SK-N-SH (cell line): ENCODE data around the gene IFNGR1. TPM values are rescaled to one million over a fixed set of nuclear protein-coding genes. Genes with fewer than 3 reads are reported as not detected.

Experiments used
- CTCF ChIA-PET: fragments of 300-600, 350-600 bp; formaldehyde crosslinking; extraction: SDS; loops from one replicate; lab custom pipeline; 2021; lab: Yijun Ruan, JAX
- POLR2A ChIA-PET: fragments of 350-600 bp; sonication (Branson Sonifier 250); formaldehyde crosslinking; extraction: SDS; loops from one replicate; lab custom pipeline; 2020; ENCODE audit warnings: antibody characterized with exemption, inconsistent platforms; lab: Yijun Ruan, JAX
- DNase-seq: peaks from one replicate; pipeline ENCODE4 v3.0.0; 2012
- H2AFZ ChIP-seq: fragments of 200-600 bp; sonication (generic); 2 replicates; pipeline ENCODE4 v1.8.1; 2016; ENCODE audit warnings: antibody characterized with exemption, mild to moderate bottlenecking, low read depth
- H3F3A ChIP-seq: fragments of 200-600 bp; sonication (generic); replicated peaks from 2 replicates; pipeline ENCODE3; 2016; ENCODE audit warnings: antibody characterized with exemption, mild to moderate bottlenecking; ENCODE audit not compliant: insufficient read depth
- H3K27ac ChIP-seq, 2 experiments: fragments of 200-500 bp in 1 of 2; fragments of 200-600 bp in 1 of 2; sonication (Bioruptor generic) in 1 of 2; sonication (generic), shearing (Covaris generic) in 1 of 2; 2 replicates each; pipeline versions ENCODE4 v1.5.1 to v1.6.1; 2014 to 2016; ENCODE audit warnings: low read depth in 2 of 2, inconsistent platforms in 1 of 2, low read length in 1 of 2, mild to moderate bottlenecking in 1 of 2, mixed read lengths in 1 of 2
- H3K27me3 ChIP-seq: fragments of 200-600 bp; sonication (generic), shearing (Covaris generic); 2 replicates; pipeline ENCODE4 v1.6.1; 2016; ENCODE audit warnings: mixed run types; ENCODE audit not compliant: insufficient read depth
- H3K36me3 ChIP-seq, 2 experiments: fragments of 200-500 bp in 1 of 2; fragments of 200-600 bp in 1 of 2; sonication (Bioruptor generic) in 1 of 2; sonication (generic) in 1 of 2; replicated peaks in 1 of 2; 2 replicates each; pipeline versions ENCODE3 to v1.5.1; 2014 to 2016; ENCODE audit warnings: low read length in 1 of 2, mild to moderate bottlenecking in 1 of 2; ENCODE audit not compliant: insufficient read depth in 2 of 2, control insufficient read depth in 1 of 2
- H3K4me1 ChIP-seq, 2 experiments: fragments of 200-500 bp in 1 of 2; fragments of 200-600 bp in 1 of 2; sonication (Bioruptor generic) in 1 of 2; sonication (generic), shearing (Covaris generic) in 1 of 2; 2 replicates each; pipeline versions ENCODE4 v1.5.1 to v1.6.1; 2014 to 2016; ENCODE audit warnings: low read depth in 1 of 2, low read length in 1 of 2, mixed run types in 1 of 2; ENCODE audit not compliant: insufficient read depth in 2 of 2, control insufficient read depth in 1 of 2
- H3K4me2 ChIP-seq: fragments of 200-600 bp; sonication (generic), shearing (Covaris generic); 2 replicates; pipeline ENCODE4 v1.6.1; 2017; ENCODE audit warnings: mixed run types
- H3K4me3 ChIP-seq, 2 experiments: fragments of 200-500 bp in 1 of 2; fragments of 200-600 bp in 1 of 2; sonication (Bioruptor generic) in 1 of 2; sonication (generic), shearing (Covaris generic) in 1 of 2; 2 replicates each; pipeline versions ENCODE4 v1.5.1 to v1.8.1; 2014 to 2016; ENCODE audit warnings: low read depth in 2 of 2, inconsistent platforms in 1 of 2, low read length in 1 of 2, mild to moderate bottlenecking in 1 of 2, mixed read lengths in 1 of 2, moderate library complexity in 1 of 2
- H3K79me2 ChIP-seq: fragments of 200-600 bp; sonication (generic); 2 replicates; pipeline ENCODE4 v1.8.1; 2017; ENCODE audit warnings: mild to moderate bottlenecking; ENCODE audit not compliant: insufficient read depth
- H3K9ac ChIP-seq: fragments of 200-600 bp; sonication (generic); 2 replicates; pipeline ENCODE4 v1.6.1; 2017; ENCODE audit warnings: mixed run types
- H3K9me2 ChIP-seq: fragments of 200-600 bp; sonication (generic); 2 replicates; pipeline ENCODE4 v1.6.1; 2017; ENCODE audit warnings: mixed run types
- H3K9me3 ChIP-seq: fragments of 200-600 bp; sonication (generic); 2 replicates; pipeline ENCODE4 v1.6.1; 2017; ENCODE audit warnings: mixed run types, mild to moderate bottlenecking, moderate library complexity
- H4K20me1 ChIP-seq: fragments of 200-600 bp; sonication (generic); 2 replicates; pipeline ENCODE4 v1.6.1; 2017; ENCODE audit warnings: mild to moderate bottlenecking, mixed run types; ENCODE audit not compliant: insufficient read depth
- CTCF ChIP-seq: fragments of 200-600 bp; sonication (generic); IDR thresholded peaks from 2 replicates; pipeline ENCODE4 v1.6.1; 2017; ENCODE audit warnings: antibody characterized with exemption, mild to moderate bottlenecking, moderate library complexity
- EP300 ChIP-seq, 2 experiments: IDR thresholded peaks; 2 replicates each; pipeline versions ENCODE4 v1.4.0 to v1.6.1; 2012; ENCODE audit warnings: borderline replicate concordance in 1 of 2, low read depth in 1 of 2, low read length in 1 of 2
- EZH2phosphoT487 ChIP-seq: fragments of 200-600 bp; sonication (generic); IDR thresholded peaks from 2 replicates; pipeline ENCODE4 v1.6.1; 2017; ENCODE audit warnings: low read depth, mixed run types, mild to moderate bottlenecking, antibody characterized with exemption, moderate library complexity, borderline replicate concordance
- FOSL2 ChIP-seq: IDR thresholded peaks from 2 replicates; pipeline ENCODE4 v1.4.0; 2012; ENCODE audit warnings: low read depth, mild to moderate bottlenecking, moderate library complexity, borderline replicate concordance
- MAX ChIP-seq: IDR thresholded peaks from 2 replicates; pipeline ENCODE4 v1.4.0; 2012; ENCODE audit warnings: low read depth
- MEF2A ChIP-seq: IDR thresholded peaks from 2 replicates; pipeline ENCODE4 v1.4.0; 2012; ENCODE audit warnings: low read depth, borderline replicate concordance
- RCOR1 ChIP-seq: fragments of 150-350 bp; IDR thresholded peaks from 2 replicates; pipeline ENCODE4 v1.6.1; 2017; ENCODE audit warnings: antibody characterized with exemption, low read length
- REST ChIP-seq: IDR thresholded peaks from 2 replicates; pipeline ENCODE4 v1.6.1; 2012; ENCODE audit warnings: mild to moderate bottlenecking, low read depth, low read length, moderate library complexity
- TAF1 ChIP-seq: IDR thresholded peaks from 2 replicates; pipeline ENCODE4 v1.6.1; 2012; ENCODE audit warnings: low read depth, mild to moderate bottlenecking, low read length, moderate library complexity, borderline replicate concordance
- TCF12 ChIP-seq: IDR thresholded peaks from 2 replicates; pipeline ENCODE4 v1.4.0; 2012
- USF2 ChIP-seq: fragments of 150-350 bp; IDR thresholded peaks from 2 replicates; pipeline ENCODE4 v1.6.1; 2017; ENCODE audit warnings: antibody characterized with exemption, low read length, low read depth, borderline replicate concordance
- ZBTB33 ChIP-seq: IDR thresholded peaks from 2 replicates; pipeline ENCODE4 v1.4.0; 2012; ENCODE audit warnings: low read depth, borderline replicate concordance
- WGBS: methylation state at CpG from one replicate; pipeline ENCODE4 v1.1.6; 2017; ENCODE audit warnings: low lambda C conversion rate; 5-methylcytosine and 5-hydroxymethylcytosine counted together
- polyA plus RNA-seq, 3 experiments: library from polyadenylated mRNA; depleted of rRNA; stranded (reverse); fragments of >200 nt; gene quantifications; 2 replicates each; pipeline ENCODE4 v1.2.3, GENCODE V29; 2012

IFNGR1 gene
- polyA plus RNA-seq, 1 of the 3 experiments (the other 2 are of a cell fraction) = 11.5 TPM

GRCh38 chr6:137149035-137149393 lies 70.2 kb downstream of the IFNGR1 start (continued):
- TF ChIP-seq ZBTB33 = no peak
- no peak for TF ChIP-seq CTCF
- no peak for TF ChIP-seq REST
- TF ChIP-seq MEF2A = no peak
- TF ChIP-seq EZH2phosphoT487 = no peak
- no peak for TF ChIP-seq MAX
- TF ChIP-seq, all 33 proteins: peak for 0

GRCh38 chr6:137148306-137149034 lies 70.7 kb downstream of the IFNGR1 start:
- Histone ChIP-seq H3K9ac (no peak overlapping the region), H3K4me1 (no peaks in the 10 kb centered on the region), H3K27ac (no peak overlapping the region), H3K4me3 (no peak overlapping the region), H2AFZ (no peak overlapping the region), H3F3A (no peaks in the 10 kb centered on the region), H4K20me1 (no peaks in the 10 kb centered on the region), H3K27me3 (no peaks in the 10 kb centered on the region), H3K36me3 (no peaks in the 10 kb centered on the region), H3K79me2 (no peaks in the 10 kb centered on the region), H3K4me2 (no peak overlapping the region), H3K9me3 (no peaks in the 10 kb centered on the region), H3K9me2 (no peaks in the 10 kb centered on the region)
- WGBS = 44% methylated on average over 2 of the region's 2 CpGs
- TF ChIP-seq CTCF = no peak
- TF ChIP-seq TAF1 = no peak
- TF ChIP-seq EP300 (IDR thresholded peaks at IDR 0.05; ENCODE audit: borderline replicate concordance in 1 of 2, low read depth in 1 of 2, low read length in 1 of 2) = no peak
- no peak for TF ChIP-seq FOSL2
- TF ChIP-seq USF2 = no peak
- TF ChIP-seq RCOR1 = no peak
- TF ChIP-seq MEF2A = no peak
- no peak for TF ChIP-seq TCF12
- DNase-seq = no peak
- ChIA-PET CTCF (interaction anchor here (1.1 kb wide), 1 partner anchor 13 kb away, joined by 3 read pairs; no protein-coding TSS in a partner anchor), POLR2A (no interaction called here)
